GM19468 (cell line): ENCODE results near the gene NFE2.

Experiments
- ATAC-seq: cut with Tn5 transposase; IDR thresholded peaks from one replicate; pipeline ENCODE4 v1.9.1; 2021; ENCODE audit warnings: mild to moderate bottlenecking, moderate library complexity, moderate number of reproducible peaks; ENCODE audit not compliant: unreplicated experiment; ENCODE audit errors: extremely low read depth

Gene NFE2

DNA sequence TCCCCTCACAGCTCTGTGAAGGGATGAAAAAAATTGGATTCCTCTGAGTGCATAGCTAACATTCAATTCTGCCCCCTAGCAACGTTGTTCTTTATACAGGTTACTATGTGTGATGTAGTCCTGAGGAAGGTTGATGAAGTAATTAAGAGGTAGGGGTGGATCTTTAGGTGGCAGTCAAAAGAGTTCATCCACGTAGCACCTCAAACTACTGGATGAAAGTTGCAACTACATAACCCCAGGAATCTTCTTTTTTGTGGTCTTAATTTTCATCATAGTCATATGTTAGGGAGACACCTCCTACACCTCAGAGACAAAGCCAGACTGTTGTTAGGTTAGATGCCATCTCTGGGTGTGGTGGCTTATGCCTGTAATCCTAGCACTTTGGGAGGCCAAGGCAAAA is 10.2 kb upstream of the NFE2 start:
- no peak for ATAC-seq

DNA sequence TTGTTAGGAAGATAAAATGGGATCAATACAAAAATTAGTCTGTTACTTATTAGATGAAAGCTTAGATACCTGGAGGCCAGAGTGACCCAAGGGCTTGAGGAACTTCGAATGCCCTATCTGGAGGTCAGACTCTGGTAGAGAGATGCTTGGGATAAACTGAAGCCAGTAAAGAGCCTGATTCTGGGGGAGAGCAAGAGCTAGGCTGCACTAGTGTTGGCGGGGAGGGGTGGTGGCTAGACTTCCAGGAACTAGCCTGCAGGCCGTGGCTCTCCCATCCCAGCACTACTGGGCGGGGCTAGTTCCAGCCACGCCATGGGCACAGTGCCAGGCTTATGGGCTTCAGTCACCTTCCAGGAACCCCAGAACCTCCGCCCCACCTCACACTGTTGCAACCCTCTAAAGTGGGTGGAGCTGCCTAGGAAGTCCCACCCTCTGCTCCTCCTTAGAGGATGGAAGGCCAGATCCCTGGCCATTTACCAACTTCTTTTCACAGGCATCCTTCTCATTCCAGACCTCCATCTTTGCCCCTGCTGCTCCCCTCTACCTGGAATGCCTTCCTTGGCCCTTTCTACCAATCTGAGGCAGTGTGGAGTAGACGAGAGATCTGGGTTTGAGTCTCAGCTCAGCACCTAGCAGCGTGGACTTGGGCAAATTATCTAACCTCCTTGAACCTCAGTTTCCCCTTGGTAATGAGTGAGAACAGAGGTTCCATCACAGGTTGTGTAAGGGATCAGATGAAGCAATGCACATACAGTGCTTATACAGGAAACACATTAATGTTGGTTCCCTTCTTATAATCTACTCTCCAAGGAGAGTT is 6.3 kb upstream of the NFE2 start:
- ATAC-seq = no peak

- no peak for ATAC-seq
These were observed 3.5 kb upstream of the NFE2 start for GRCh38 chr12:54304187-54304810.

GRCh38 chr12:54303640-54304039 is 2.8 kb upstream of the NFE2 start:
- no peak for ATAC-seq

DNA sequence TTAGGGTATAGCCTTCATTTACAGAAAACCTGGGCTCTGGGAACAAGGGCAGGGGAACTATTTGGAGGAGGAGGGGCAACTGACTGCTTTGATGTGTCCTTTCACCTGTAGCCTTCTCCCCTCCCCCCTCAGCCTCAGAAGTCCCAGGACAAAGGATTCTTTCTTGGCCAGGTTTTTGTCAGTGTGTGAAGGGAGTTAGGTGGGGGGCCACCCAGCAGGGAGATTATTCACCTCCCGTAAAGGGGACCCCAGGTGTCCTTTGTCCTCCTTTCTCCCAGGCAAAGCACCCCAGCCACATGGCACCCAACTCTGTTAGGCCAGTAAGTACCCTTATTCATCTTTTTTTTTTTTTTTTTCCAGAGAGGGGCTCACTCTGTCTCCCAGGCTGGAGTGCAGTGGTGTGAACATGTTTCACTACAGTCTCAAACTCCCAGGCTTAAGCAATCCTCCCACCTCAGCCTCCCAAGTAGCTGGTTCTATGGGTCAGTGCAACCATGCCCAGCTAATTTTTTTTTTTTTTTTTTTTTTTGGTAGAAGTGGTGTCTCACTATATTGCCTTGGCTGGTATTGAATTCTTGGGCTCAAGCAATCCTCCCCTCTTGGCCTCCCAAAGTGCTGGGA is 723 bp upstream of the NFE2 start:
- ATAC-seq = no peak

- no peak for ATAC-seq
These were observed 537 bp downstream of the NFE2 start for GRCh38 chr12:54300225-54300731.

- no peak for ATAC-seq
These were observed 1.1 kb downstream of the NFE2 start for GRCh38 chr12:54299515-54300224.

- no peak for ATAC-seq
These were observed 1.9 kb downstream of the NFE2 start for GRCh38 chr12:54298904-54299303.

- no peak for ATAC-seq
These were observed 4.3 kb downstream of the NFE2 start for GRCh38 chr12:54296393-54297099.

GRCh38 chr12:54294953-54295566 is 5.8 kb downstream of the NFE2 start:
- no peak for ATAC-seq

DNA sequence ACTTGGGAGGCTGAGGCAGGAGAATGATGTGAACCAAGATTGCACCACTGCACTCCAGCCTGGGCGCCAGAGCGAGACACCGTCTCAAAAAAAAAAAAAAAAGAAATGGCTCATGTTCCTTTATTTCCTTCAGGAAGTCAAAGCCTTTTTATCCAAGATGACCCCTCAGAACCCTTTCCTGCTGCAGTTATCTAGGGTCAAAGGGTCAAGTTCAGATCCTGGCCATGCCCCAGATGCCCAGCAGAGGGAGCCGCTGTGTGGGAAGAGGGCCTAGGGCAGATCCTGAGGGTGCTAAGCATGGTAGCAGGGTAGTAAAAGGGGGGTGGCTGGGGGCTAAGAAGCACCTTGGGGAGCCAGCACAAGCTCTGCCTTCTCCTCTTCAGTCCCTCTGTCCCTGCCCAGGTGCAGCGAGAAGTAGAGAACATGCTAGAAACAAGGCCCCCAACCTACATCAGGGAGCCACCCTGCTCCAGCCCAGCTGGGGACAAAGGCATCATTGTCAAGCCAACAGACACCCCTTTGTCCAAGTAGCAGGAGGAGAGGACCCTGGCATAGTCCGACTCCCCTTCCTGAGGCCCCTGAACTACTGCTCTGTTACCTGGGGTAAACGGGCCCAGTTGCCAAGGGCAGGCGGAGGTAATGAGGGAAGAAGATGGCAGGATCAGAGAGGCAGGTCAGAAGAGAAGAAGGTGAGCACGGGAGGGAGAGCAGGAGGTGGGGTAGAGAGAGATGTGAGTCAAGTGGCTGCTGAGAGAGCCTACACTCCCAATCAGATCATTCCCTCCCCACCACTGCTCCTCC is 6.5 kb downstream of the NFE2 start:
- ATAC-seq = no peak

GRCh38 chr12:54292931-54293241 is 7.9 kb downstream of the NFE2 start:
- ATAC-seq = no peak

DNA sequence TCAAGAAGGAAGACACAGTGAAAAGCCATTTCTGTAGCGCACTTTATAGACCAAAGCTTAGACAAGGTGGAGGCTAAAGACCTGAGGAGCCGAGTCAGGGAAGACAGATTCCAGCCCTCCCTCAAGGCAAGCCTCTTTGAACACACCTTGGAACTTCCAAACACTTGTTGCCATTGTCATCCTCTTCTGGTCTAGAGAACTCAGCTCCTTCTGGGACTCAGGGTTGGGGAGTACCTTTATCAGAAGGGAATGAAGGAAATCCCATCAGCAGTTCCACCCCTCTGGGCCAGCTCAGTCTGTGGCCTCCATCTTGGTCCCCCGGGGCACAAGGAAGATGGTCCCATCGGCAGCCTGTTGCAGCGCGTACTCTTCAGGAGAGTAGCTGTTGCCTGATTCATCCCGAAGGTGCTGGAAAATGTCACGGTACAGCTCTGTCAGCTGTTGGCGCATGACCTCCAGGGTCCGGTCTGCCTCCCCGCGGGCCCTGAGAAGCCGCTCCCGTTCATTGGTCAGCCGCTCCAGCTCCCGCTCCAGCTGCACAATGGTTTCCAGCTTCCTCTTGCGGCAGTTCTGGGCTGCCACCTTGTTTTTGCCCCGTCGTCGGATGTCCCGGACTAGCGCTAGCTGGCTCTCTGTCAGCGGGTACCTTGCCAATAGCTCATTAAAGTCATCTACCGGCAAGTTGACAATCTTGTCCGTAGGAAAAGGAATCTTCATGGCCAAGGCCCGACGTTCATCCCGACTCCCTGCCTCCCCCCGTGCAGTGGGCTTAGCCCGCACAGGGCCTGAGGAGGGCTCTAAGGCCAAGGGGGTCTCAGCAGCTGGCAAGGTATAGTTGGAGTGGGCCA is 8.5 kb downstream of the NFE2 start:
- no peak for ATAC-seq

GRCh38 chr12:54287261-54288157 is 13.3 kb downstream of the NFE2 start:
- ATAC-seq = no peak

DNA sequence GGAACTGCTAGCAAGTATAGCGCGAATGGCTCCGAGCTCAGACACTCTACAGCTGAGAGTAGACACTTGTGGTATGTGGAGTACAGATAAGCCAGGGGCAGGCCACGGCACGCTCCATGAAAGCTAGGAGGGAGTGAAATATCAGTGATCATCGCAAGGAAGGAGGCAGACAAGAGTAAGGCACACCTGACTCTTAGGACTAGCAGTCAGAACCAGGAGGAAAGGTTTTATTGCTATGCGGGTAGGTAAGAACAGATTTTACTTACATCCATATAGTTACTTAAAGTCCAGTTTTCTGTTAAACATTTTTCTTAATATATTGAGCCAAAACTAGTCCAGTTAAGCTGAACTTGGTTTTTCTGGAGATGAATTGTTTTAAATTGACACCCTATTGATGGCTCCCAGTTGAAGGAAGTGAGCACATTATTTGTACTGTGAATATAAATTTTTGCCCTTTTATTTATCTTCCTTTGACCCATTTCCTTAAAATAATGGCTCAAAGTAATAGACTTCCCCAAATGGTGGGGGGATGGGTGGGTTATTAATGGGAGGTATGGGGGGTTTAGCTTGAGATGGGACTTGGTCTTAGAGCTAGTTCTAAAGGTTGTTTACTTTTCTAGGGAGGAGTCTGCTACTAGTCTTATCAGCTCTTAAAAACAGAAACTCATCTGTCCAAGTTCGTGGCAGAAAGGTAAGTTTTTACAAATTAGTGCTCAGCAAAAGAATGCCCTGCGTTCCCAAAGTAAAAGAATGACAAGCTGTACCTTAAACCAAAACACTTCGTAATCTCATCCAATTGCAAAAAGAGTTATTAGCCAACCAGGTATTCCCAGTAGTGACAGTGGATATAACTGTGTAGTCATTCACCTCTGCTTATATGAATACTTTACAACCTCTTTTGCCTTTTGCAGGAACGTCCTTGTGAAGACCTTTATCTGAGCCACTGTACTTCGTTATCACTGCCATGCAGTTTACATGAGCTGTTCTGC is 14.5 kb downstream of the NFE2 start:
- ATAC-seq = no peak
